MM.1S (cell line): ENCODE results near the gene PPP3R1.

Source experiments
- EZH2 ChIP-seq: fragments of 300-600 bp; sonication (generic); optimal IDR thresholded peaks from 2 replicates; pipeline ENCODE3; 2017; ENCODE audit warnings: low read depth, mild to moderate bottlenecking, antibody characterized with exemption, low read length, mixed read lengths
- TF ChIP-seq, protein P1 (sequence below): fragments of 300-600 bp; sonication (generic); IDR thresholded peaks from 2 replicates; pipeline ENCODE4 v1.5.1; 2016; ENCODE audit warnings: antibody characterized with exemption, low read length, mixed read lengths

DNA sequence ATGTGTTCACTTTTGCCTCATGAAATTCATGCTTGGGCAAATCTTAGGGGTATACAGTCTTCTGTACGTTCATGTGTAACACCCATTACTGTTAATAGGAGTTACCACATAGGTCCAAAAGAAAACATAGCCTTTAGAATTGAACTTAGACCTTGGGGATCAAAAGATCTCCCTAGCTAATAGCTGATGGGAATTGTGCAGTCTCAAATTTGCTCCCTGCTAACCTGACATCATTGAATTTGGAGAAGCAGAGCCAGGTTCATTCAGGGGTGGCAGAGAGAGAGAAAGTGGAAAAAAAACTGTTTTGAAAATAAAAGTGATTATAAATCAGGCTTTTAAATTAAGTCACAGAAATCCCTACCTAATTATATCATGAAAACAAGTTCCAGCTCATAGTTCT, 28.0 kb upstream of the PPP3R1 start:
- TF ChIP-seq, protein P1, sequence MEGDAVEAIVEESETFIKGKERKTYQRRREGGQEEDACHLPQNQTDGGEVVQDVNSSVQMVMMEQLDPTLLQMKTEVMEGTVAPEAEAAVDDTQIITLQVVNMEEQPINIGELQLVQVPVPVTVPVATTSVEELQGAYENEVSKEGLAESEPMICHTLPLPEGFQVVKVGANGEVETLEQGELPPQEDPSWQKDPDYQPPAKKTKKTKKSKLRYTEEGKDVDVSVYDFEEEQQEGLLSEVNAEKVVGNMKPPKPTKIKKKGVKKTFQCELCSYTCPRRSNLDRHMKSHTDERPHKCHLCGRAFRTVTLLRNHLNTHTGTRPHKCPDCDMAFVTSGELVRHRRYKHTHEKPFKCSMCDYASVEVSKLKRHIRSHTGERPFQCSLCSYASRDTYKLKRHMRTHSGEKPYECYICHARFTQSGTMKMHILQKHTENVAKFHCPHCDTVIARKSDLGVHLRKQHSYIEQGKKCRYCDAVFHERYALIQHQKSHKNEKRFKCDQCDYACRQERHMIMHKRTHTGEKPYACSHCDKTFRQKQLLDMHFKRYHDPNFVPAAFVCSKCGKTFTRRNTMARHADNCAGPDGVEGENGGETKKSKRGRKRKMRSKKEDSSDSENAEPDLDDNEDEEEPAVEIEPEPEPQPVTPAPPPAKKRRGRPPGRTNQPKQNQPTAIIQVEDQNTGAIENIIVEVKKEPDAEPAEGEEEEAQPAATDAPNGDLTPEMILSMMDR: no peak
- no peak for TF ChIP-seq EZH2
